ENCODE data around the gene ADCYAP1R1. TPM values are rescaled to one million over a fixed set of nuclear protein-coding genes. Genes with fewer than 3 reads are reported as not detected.

The ADCYAP1R1 gene
- polyA plus RNA-seq, 3 donors = not detected

- DNase-seq = no peak
- Mint-ChIP-seq H3K27ac (no peak overlapping the region), H3K27me3 (ENCODE audit: low read depth in 3 of 3) (peaks cover 6 to 17% (median 8%) of the 10 kb centered on the region in 3 donors), H3K36me3 (no peaks in the 10 kb centered on the region), H3K4me3 (no peak overlapping the region), H3K4me1 (no peaks in the 10 kb centered on the region), H3K9me3 (no peaks in the 10 kb centered on the region)
- peaks cover 0 to 3% of the 10 kb centered on the region in 2 donors for H3K27me3 ChIP-seq (ENCODE audit: control insufficient read depth in 2 of 2, insufficient read depth in 2 of 2, low read length in 2 of 2)
- H3K4me3 ChIP-seq (replicated peaks in 1 of 3; ENCODE audit: low read depth in 2 of 3, low read length in 3 of 3) = no peak overlapping the region
- H3K27ac ChIP-seq (ENCODE audit: low read depth in 1 of 2, low read length in 2 of 2) = no peak overlapping the region
- H3K9me3 ChIP-seq (replicated peaks in 1 of 2; ENCODE audit: control insufficient read depth in 1 of 2, insufficient read depth in 1 of 2, low read length in 2 of 2) = no peaks in the 10 kb centered on the region
- WGBS (ENCODE audit: insufficient coverage) = 92% methylated on average over 6 of the region's 6 CpGs
- intact Hi-C loops (cut with micrococcal nuclease) = no loop called here
- no peak for TF ChIP-seq CTCF (IDR thresholded peaks at IDR 0.05)
- no peak overlapping the region for H3K9ac ChIP-seq (ENCODE audit: insufficient read depth, low read length, poor library complexity, severe bottlenecking)
- no peak overlapping the region for H3K4me2 ChIP-seq (replicated peaks; ENCODE audit: extremely low read depth, low read length, poor library complexity, severe bottlenecking)
- no peak overlapping the region for H2AFZ ChIP-seq (ENCODE audit: insufficient read depth, low read depth, low read length, poor library complexity, severe bottlenecking)
- H3K36me3 ChIP-seq (replicated peaks in 1 of 2; ENCODE audit: control insufficient read depth in 1 of 2, insufficient read depth in 2 of 2, low read length in 2 of 2) = no peaks in the 10 kb centered on the region
- no peaks in the 10 kb centered on the region for H3K4me1 ChIP-seq (ENCODE audit: control insufficient read depth in 1 of 2, insufficient read depth in 2 of 2, low read length in 2 of 2)
- no peaks in the 10 kb centered on the region for H3K79me2 ChIP-seq (ENCODE audit: insufficient read depth, low read length)
- H4K20me1 ChIP-seq (ENCODE audit: insufficient read depth, low read length) = no peaks in the 10 kb centered on the region
These were observed 35.2 kb downstream of the ADCYAP1R1 start for GRCh38 chr7:31087351-31087750.

GRCh38 chr7:31091924-31092434 is 39.9 kb downstream of the ADCYAP1R1 start:
- no peaks in the 10 kb centered on the region for H3K79me2 ChIP-seq (ENCODE audit: insufficient read depth, low read length)
- H3K4me2 ChIP-seq (replicated peaks; ENCODE audit: extremely low read depth, low read length, poor library complexity, severe bottlenecking) = no peak overlapping the region
- H3K36me3 Mint-ChIP-seq = no peaks in the 10 kb centered on the region
- WGBS (ENCODE audit: insufficient coverage) = 17% methylated on average over 1 of the region's 2 CpGs
- H3K27me3 ChIP-seq (ENCODE audit: control insufficient read depth in 2 of 2, insufficient read depth in 2 of 2, low read length in 2 of 2) = peaks cover 0 to 3% of the 10 kb centered on the region in 2 donors
- H3K9ac ChIP-seq (ENCODE audit: insufficient read depth, low read length, poor library complexity, severe bottlenecking) = no peak overlapping the region
- H3K27ac ChIP-seq (ENCODE audit: low read depth in 1 of 2, low read length in 2 of 2) = no peak overlapping the region
- no peaks in the 10 kb centered on the region for H3K4me1 Mint-ChIP-seq
- TF ChIP-seq CTCF (IDR thresholded peaks at IDR 0.05) = no peak
- H4K20me1 ChIP-seq (ENCODE audit: insufficient read depth, low read length) = no peaks in the 10 kb centered on the region
- no peak overlapping the region for H2AFZ ChIP-seq (ENCODE audit: insufficient read depth, low read depth, low read length, poor library complexity, severe bottlenecking)
- H3K36me3 ChIP-seq (replicated peaks in 1 of 2; ENCODE audit: control insufficient read depth in 1 of 2, insufficient read depth in 2 of 2, low read length in 2 of 2) = no peaks in the 10 kb centered on the region
- intact Hi-C loops (cut with micrococcal nuclease) = no loop called here
- H3K4me3 Mint-ChIP-seq = no peak overlapping the region
- no peak overlapping the region for H3K4me3 ChIP-seq (replicated peaks in 1 of 3; ENCODE audit: low read depth in 2 of 3, low read length in 3 of 3)
- H3K9me3 ChIP-seq (replicated peaks in 1 of 2; ENCODE audit: control insufficient read depth in 1 of 2, insufficient read depth in 1 of 2, low read length in 2 of 2) = no peaks in the 10 kb centered on the region
- DNase-seq = no peak
- no peak overlapping the region for H3K27ac Mint-ChIP-seq
- H3K27me3 Mint-ChIP-seq (ENCODE audit: low read depth in 3 of 3) = peaks cover 3 to 9% (median 5%) of the 10 kb centered on the region in 3 donors
- H3K4me1 ChIP-seq (ENCODE audit: control insufficient read depth in 1 of 2, insufficient read depth in 2 of 2, low read length in 2 of 2) = no peaks in the 10 kb centered on the region
- peaks cover 0 to 2% (median 0%) of the 10 kb centered on the region in 7 donors for H3K9me3 Mint-ChIP-seq
